K562 (cell line): ENCODE data around the gene MYO1D. TPM values are rescaled to one million over a fixed set of nuclear protein-coding genes. Genes with fewer than 3 reads are reported as not detected.

Experiments used
- CREB3 ChIP-seq: fragments of 450-650 bp; conservative IDR thresholded peaks from 2 replicates; pipeline ENCODE4 v1.6.1; 2016; ENCODE audit warnings: missing genetic modification characterization, low read depth, mild to moderate bottlenecking, missing compliant biosample characterization, moderate library complexity
- DACH1 ChIP-seq: fragments of 450-650 bp; IDR thresholded peaks from 2 replicates; pipeline ENCODE4 v1.6.1; 2018; ENCODE audit not compliant: partially characterized antibody
- E2F5 ChIP-seq: sonication (generic); formaldehyde crosslinking; IDR thresholded peaks from 2 replicates; pipeline ENCODE4 v1.8.0; 2022; ENCODE audit warnings: mild to moderate bottlenecking, missing genetic modification reagents
- GATAD2B ChIP-seq: fragments of 450-650 bp; IDR thresholded peaks from 2 replicates; pipeline ENCODE4 v1.6.1; 2017; ENCODE audit warnings: mild to moderate bottlenecking, borderline replicate concordance
- KHSRP ChIP-seq: fragments of 450-650 bp; IDR thresholded peaks from 2 replicates; pipeline ENCODE4 v1.6.1; 2017
- MBD2 ChIP-seq: sonication (generic); IDR thresholded peaks from 2 replicates; pipeline ENCODE4 v1.6.1; 2016; ENCODE audit warnings: low read depth, borderline replicate concordance
- POLR2H ChIP-seq: IDR thresholded peaks from 2 replicates; pipeline ENCODE4 v1.6.1; 2016; ENCODE audit warnings: missing genetic modification characterization, low read depth, mild to moderate bottlenecking, control low read depth, missing compliant biosample characterization, moderate library complexity
- PTRF ChIP-seq: fragments of 450-650 bp; IDR thresholded peaks from 2 replicates; pipeline ENCODE4 v1.6.1; 2016; ENCODE audit warnings: mild to moderate bottlenecking, missing genetic modification characterization, missing compliant biosample characterization
- RBM15 ChIP-seq: fragments of 200-400 bp; formaldehyde crosslinking; IDR thresholded peaks from 2 replicates; pipeline ENCODE4 v1.6.1; 2018; ENCODE audit warnings: mild to moderate bottlenecking, low read length, moderate library complexity; ENCODE audit not compliant: insufficient read depth
- SIRT6 ChIP-seq: IDR thresholded peaks from one replicate; pipeline ENCODE4 v1.6.1; 2012; ENCODE audit warnings: low read depth, mild to moderate bottlenecking, control low read depth, inconsistent platforms, low read length, moderate library complexity
- SNAPC5 ChIP-seq: fragments of 250-450 bp; sonication (Bioruptor Pico); IDR thresholded peaks from 2 replicates; pipeline ENCODE4 v1.8.0; 2021; ENCODE audit warnings: moderate library complexity, mild to moderate bottlenecking, inconsistent platforms
- TBL1XR1 ChIP-seq, 2 experiments: IDR thresholded peaks; 2 replicates each; pipeline ENCODE4 v1.6.1; 2012; ENCODE audit warnings: improper control_type of control experiment in 2 of 2, low read length in 2 of 2, mild to moderate bottlenecking in 1 of 2
- TGIF2 ChIP-seq: sonication (generic); formaldehyde crosslinking; IDR thresholded peaks from 2 replicates; pipeline ENCODE4 v1.8.1; 2022; ENCODE audit warnings: mild to moderate bottlenecking, missing genetic modification reagents, moderate library complexity
- ZNF57 ChIP-seq: fragments of 450-650 bp; formaldehyde crosslinking; IDR thresholded peaks from 2 replicates; pipeline ENCODE4 v1.4.0; 2020; ENCODE audit warnings: mild to moderate bottlenecking, moderate library complexity
- ZNF766 ChIP-seq: fragments of 200-800 bp; sonication (Bioruptor generic); conservative IDR thresholded peaks from 2 replicates; pipeline ENCODE4 v1.6.1; 2016; ENCODE audit warnings: missing genetic modification characterization, missing compliant biosample characterization
- polyA plus RNA-seq, 8 experiments: library from polyadenylated mRNA; depleted of rRNA in 4 of 8; stranded (reverse) in 5 of 8; unstranded in 3 of 8; fragments of >200 nt; fragmentation: Nextera tagmentation in 2 of 8; fragmentation: Illumina TruSeq in 1 of 8; extraction: Ambion mirVana in 2 of 8; extraction: Trizol in 1 of 8; gene quantifications; 2 replicates each; pipeline versions ENCODE4 v1.2.1 to v1.2.3, GENCODE V29; 2011 to 2014; ENCODE audit warnings: inconsistent platforms in 1 of 8, missing spikeins in 1 of 8
- total RNA-seq, 7 experiments: library from RNA; depleted of rRNA in 6 of 7; stranded (reverse); fragments of >200 nt in 6 of 7; fragmentation: Illumina TruSeq in 2 of 7; extraction: Trizol in 2 of 7; gene quantifications; 2 replicates each; pipeline versions ENCODE4 v1.2.1 to v1.2.3, GENCODE V29; 2011 to 2021; ENCODE audit warnings: low replicate concordance in 1 of 7

Gene MYO1D
- total and polyA plus RNA-seq, 9 of the 15 experiments (the other 6 are each of a cell fraction or from before 2014, with no cell fraction given) = 2.1 to 71.2 (median 45.4) TPM

- TF ChIP-seq GATAD2B = no peak
- no peak for TF ChIP-seq E2F5 (CRISPR knock-in tag)
- TF ChIP-seq TGIF2 (CRISPR knock-in tag) = no peak
- no peak for TF ChIP-seq SIRT6
- no peak for TF ChIP-seq ZNF57 (CRISPR knock-in tag)
- TF ChIP-seq TBL1XR1 (IDR thresholded peaks at IDR 0.05; ENCODE audit: low read length in 2 of 2) = no peak
- TF ChIP-seq RBM15 = no peak
- no peak for TF ChIP-seq POLR2H (tag)
- TF ChIP-seq KHSRP = no peak
- TF ChIP-seq PTRF (tag) = no peak
- TF ChIP-seq SNAPC5 (CRISPR knock-in tag) = no peak
- TF ChIP-seq ZNF766 = no peak
- TF ChIP-seq MBD2 = no peak
- TF ChIP-seq DACH1 = peak; percentile 62
- TF ChIP-seq CREB3 (tag) = no peak
These were observed 153.5 kb downstream of the MYO1D start (continued) for GRCh38 chr17:32723310-32723955.
